ENCODE measurements around the gene RFTN1. TPM values are rescaled to one million over a fixed set of nuclear protein-coding genes. Genes with fewer than 3 reads are reported as not detected.

RFTN1 gene
- total and polyA plus RNA-seq, 4 donors = 4.4 to 20.4 (median 11.9) TPM

DNA sequence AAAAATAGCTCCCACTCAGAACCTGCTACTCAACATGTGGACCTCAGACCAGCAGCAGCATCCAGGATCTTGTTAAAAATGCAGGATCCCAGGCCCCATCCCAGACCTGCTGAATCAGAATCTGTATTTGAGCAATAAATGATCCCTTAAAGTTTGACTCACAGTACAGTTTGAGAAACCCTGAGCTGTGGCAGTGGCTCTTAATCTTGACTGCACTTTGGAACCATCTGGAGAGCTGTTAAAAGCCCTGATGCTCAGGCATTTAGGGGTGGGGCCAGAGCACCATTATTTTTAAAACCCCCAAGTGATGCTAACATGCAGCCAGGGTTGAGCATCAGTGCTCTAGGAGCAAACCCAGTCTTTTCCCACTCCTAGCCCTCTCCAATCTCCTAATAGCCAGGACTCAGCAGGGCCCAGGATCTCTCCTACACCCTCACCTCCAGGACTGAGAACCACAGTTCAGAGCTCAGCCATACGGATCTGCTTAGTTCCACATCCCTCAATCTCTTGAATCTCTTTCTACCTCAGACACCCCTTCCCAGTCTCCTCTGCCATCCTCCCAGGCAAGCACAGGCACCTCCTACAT, 10.2 kb downstream of the RFTN1 start:
- no peaks in the 10 kb centered on the region for H3K27me3 ChIP-seq (ENCODE audit: control insufficient read depth in 4 of 4, insufficient read depth in 4 of 4, low read length in 3 of 4)
- no peak overlapping the region for H3K9ac ChIP-seq (ENCODE audit: low read depth in 1 of 2, low read length in 2 of 2)
- H3K4me3 ChIP-seq (ENCODE audit: low read depth in 1 of 3, low read length in 3 of 3) = no peak overlapping the region
- no peaks in the 10 kb centered on the region for H3K9me3 ChIP-seq (ENCODE audit: control insufficient read depth in 4 of 4, low read length in 3 of 4)
- no peak for DNase-seq (ENCODE audit: low spot score)
- H3K27ac ChIP-seq (ENCODE audit: low read depth in 1 of 2, low read length in 2 of 2) = no peak overlapping the region
- H3K4me1 ChIP-seq (ENCODE audit: control insufficient read depth in 4 of 4, insufficient read depth in 4 of 4, low read length in 3 of 4) = peaks cover under 1 to 17% (median 3%) of the 10 kb centered on the region in 4 donors
- H3K36me3 ChIP-seq (ENCODE audit: control insufficient read depth in 4 of 4, insufficient read depth in 3 of 4, low read depth in 1 of 4, low read length in 3 of 4) = peaks cover 0 to 2% (median 0%) of the 10 kb centered on the region in 4 donors
- WGBS = 94% methylated on average over 1 of the region's 1 CpG
- TF ChIP-seq FOXA2 (IDR thresholded peaks at IDR 0.05) (no peak), SP1 (IDR thresholded peaks at IDR 0.05) (no peak), FOXA1 (IDR thresholded peaks at IDR 0.05) (no peak), GABPA (IDR thresholded peaks at IDR 0.05 in 1 of 2, conservative IDR thresholded peaks at IDR 0.05 in 1 of 2) (no peak), EGR1 (IDR thresholded peaks at IDR 0.05; ENCODE audit: low read depth in 2 of 2) (no peak), TAF1 (conservative IDR thresholded peaks at IDR 0.05) (no peak), NR2F2 (IDR thresholded peaks at IDR 0.05) (no peak), YY1 (IDR thresholded peaks at IDR 0.05) (no peak), RXRA (IDR thresholded peaks at IDR 0.05) (no peak), HNF4G (IDR thresholded peaks at IDR 0.05) (no peak), HNF4A (conservative IDR thresholded peaks at IDR 0.05) (no peak), RAD21 (IDR thresholded peaks at IDR 0.05) (no peak), JUND (IDR thresholded peaks at IDR 0.05) (no peak)
- TF ChIP-seq, protein P1, sequence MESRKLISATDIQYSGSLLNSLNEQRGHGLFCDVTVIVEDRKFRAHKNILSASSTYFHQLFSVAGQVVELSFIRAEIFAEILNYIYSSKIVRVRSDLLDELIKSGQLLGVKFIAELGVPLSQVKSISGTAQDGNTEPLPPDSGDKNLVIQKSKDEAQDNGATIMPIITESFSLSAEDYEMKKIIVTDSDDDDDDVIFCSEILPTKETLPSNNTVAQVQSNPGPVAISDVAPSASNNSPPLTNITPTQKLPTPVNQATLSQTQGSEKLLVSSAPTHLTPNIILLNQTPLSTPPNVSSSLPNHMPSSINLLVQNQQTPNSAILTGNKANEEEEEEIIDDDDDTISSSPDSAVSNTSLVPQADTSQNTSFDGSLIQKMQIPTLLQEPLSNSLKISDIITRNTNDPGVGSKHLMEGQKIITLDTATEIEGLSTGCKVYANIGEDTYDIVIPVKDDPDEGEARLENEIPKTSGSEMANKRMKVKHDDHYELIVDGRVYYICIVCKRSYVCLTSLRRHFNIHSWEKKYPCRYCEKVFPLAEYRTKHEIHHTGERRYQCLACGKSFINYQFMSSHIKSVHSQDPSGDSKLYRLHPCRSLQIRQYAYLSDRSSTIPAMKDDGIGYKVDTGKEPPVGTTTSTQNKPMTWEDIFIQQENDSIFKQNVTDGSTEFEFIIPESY (IDR thresholded peaks at IDR 0.05) = no peak
- TF ChIP-seq, protein P2, sequence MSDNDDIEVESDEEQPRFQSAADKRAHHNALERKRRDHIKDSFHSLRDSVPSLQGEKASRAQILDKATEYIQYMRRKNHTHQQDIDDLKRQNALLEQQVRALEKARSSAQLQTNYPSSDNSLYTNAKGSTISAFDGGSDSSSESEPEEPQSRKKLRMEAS (IDR thresholded peaks at IDR 0.05) = no peak
- TF ChIP-seq, protein P3, sequence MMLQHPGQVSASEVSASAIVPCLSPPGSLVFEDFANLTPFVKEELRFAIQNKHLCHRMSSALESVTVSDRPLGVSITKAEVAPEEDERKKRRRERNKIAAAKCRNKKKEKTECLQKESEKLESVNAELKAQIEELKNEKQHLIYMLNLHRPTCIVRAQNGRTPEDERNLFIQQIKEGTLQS (IDR thresholded peaks at IDR 0.05) = no peak
- TF ChIP-seq, protein P4, sequence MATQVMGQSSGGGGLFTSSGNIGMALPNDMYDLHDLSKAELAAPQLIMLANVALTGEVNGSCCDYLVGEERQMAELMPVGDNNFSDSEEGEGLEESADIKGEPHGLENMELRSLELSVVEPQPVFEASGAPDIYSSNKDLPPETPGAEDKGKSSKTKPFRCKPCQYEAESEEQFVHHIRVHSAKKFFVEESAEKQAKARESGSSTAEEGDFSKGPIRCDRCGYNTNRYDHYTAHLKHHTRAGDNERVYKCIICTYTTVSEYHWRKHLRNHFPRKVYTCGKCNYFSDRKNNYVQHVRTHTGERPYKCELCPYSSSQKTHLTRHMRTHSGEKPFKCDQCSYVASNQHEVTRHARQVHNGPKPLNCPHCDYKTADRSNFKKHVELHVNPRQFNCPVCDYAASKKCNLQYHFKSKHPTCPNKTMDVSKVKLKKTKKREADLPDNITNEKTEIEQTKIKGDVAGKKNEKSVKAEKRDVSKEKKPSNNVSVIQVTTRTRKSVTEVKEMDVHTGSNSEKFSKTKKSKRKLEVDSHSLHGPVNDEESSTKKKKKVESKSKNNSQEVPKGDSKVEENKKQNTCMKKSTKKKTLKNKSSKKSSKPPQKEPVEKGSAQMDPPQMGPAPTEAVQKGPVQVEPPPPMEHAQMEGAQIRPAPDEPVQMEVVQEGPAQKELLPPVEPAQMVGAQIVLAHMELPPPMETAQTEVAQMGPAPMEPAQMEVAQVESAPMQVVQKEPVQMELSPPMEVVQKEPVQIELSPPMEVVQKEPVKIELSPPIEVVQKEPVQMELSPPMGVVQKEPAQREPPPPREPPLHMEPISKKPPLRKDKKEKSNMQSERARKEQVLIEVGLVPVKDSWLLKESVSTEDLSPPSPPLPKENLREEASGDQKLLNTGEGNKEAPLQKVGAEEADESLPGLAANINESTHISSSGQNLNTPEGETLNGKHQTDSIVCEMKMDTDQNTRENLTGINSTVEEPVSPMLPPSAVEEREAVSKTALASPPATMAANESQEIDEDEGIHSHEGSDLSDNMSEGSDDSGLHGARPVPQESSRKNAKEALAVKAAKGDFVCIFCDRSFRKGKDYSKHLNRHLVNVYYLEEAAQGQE (IDR thresholded peaks at IDR 0.05) = no peak
- TF ChIP-seq, protein P5, sequence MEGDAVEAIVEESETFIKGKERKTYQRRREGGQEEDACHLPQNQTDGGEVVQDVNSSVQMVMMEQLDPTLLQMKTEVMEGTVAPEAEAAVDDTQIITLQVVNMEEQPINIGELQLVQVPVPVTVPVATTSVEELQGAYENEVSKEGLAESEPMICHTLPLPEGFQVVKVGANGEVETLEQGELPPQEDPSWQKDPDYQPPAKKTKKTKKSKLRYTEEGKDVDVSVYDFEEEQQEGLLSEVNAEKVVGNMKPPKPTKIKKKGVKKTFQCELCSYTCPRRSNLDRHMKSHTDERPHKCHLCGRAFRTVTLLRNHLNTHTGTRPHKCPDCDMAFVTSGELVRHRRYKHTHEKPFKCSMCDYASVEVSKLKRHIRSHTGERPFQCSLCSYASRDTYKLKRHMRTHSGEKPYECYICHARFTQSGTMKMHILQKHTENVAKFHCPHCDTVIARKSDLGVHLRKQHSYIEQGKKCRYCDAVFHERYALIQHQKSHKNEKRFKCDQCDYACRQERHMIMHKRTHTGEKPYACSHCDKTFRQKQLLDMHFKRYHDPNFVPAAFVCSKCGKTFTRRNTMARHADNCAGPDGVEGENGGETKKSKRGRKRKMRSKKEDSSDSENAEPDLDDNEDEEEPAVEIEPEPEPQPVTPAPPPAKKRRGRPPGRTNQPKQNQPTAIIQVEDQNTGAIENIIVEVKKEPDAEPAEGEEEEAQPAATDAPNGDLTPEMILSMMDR (IDR thresholded peaks at IDR 0.05; ENCODE audit: low read depth, low read length, missing input control) = no peak

All from liver (tissue), 9 donors.